ENCODE measurements around the gene FSCN2. TPM values are rescaled to one million over a fixed set of nuclear protein-coding genes. Genes with fewer than 3 reads are reported as not detected.
A peak's percentile ranks its signal among the peaks of the same experiment; 100 is the strongest.

FSCN2 gene
- polyA plus RNA-seq, 3 donors: 1.2 to 2.5 (median 1.6) TPM

GRCh38 chr17:81539961-81540675, 11.9 kb downstream of the FSCN2 start:
- DNase-seq: no peak

GRCh38 chr17:81540676-81541027, 12.5 kb downstream of the FSCN2 start:
- no peak for DNase-seq

- DNase-seq: no peak
These were observed 12.9 kb downstream of the FSCN2 start for GRCh38 chr17:81541123-81541522.

- DNase-seq: no peak
These were observed 14.5 kb downstream of the FSCN2 start for GRCh38 chr17:81542431-81543338.

- no peak for DNase-seq
These were observed 15.1 kb downstream of the FSCN2 start for GRCh38 chr17:81543339-81543675.

- DNase-seq: no peak
These were observed 15.6 kb downstream of the FSCN2 start for GRCh38 chr17:81543756-81544155.

GRCh38 chr17:81544281-81544974, 16.3 kb downstream of the FSCN2 start:
- DNase-seq: no peak

- no peak for DNase-seq
These were observed 17.2 kb downstream of the FSCN2 start for GRCh38 chr17:81545160-81545949.

GRCh38 chr17:81546906-81547613, 18.9 kb downstream of the FSCN2 start:
- no peak for DNase-seq

- DNase-seq: no peak
These were observed 19.4 kb downstream of the FSCN2 start for GRCh38 chr17:81547614-81547982.

- DNase-seq: no peak
These were observed 20.9 kb downstream of the FSCN2 start for GRCh38 chr17:81549031-81549557.

- DNase-seq: no peak
These were observed 21.6 kb downstream of the FSCN2 start for GRCh38 chr17:81549826-81550225.

- no peak for DNase-seq
These were observed 22.1 kb downstream of the FSCN2 start for GRCh38 chr17:81550285-81550684.

GRCh38 chr17:81550830-81551457, 22.8 kb downstream of the FSCN2 start:
- DNase-seq: no peak

- no peak for DNase-seq
These were observed 23.5 kb downstream of the FSCN2 start for GRCh38 chr17:81551458-81552243.

- DNase-seq: peak; percentile 83
These were observed 24.3 kb downstream of the FSCN2 start, which contains the start of gene FAAP100 for GRCh38 chr17:81552244-81553017. Gene FAAP100 (minus strand): TSS chr17:81552353. CDS start chr17:81552330, 23 bp downstream.

- DNase-seq: peak; percentile 72
These were observed 24.9 kb downstream of the FSCN2 start for GRCh38 chr17:81553018-81553615.

GRCh38 chr17:81553616-81554181, 25.5 kb downstream of the FSCN2 start:
- no peak for DNase-seq
